Gastrocnemius medialis (tissue), 4 donors: Measurements from ENCODE around the gene SH2D4B.

Source experiments
- POLR2A ChIP-seq, 2 donors: fragments of 450-650 bp; IDR thresholded peaks; one replicate each; pipeline ENCODE4 v1.6.1; 2017; ENCODE audit warnings: antibody characterized with exemption in 2 of 2, mild to moderate bottlenecking in 2 of 2, moderate library complexity in 2 of 2
- TF ChIP-seq, protein P1 (sequence below), 5 experiments: fragments of 450-650 bp in 3 of 5; fragments of 200-600 bp in 2 of 5; sonication (generic) in 2 of 5; IDR thresholded peaks in 4 of 5; conservative IDR thresholded peaks in 1 of 5; 1 replicate in 4 of 5; 2 replicates in 1 of 5; pipeline ENCODE4 v1.5.1; 2016 to 2019; ENCODE audit warnings: antibody characterized with exemption in 5 of 5, mild to moderate bottlenecking in 3 of 5, moderate library complexity in 3 of 5

DNA sequence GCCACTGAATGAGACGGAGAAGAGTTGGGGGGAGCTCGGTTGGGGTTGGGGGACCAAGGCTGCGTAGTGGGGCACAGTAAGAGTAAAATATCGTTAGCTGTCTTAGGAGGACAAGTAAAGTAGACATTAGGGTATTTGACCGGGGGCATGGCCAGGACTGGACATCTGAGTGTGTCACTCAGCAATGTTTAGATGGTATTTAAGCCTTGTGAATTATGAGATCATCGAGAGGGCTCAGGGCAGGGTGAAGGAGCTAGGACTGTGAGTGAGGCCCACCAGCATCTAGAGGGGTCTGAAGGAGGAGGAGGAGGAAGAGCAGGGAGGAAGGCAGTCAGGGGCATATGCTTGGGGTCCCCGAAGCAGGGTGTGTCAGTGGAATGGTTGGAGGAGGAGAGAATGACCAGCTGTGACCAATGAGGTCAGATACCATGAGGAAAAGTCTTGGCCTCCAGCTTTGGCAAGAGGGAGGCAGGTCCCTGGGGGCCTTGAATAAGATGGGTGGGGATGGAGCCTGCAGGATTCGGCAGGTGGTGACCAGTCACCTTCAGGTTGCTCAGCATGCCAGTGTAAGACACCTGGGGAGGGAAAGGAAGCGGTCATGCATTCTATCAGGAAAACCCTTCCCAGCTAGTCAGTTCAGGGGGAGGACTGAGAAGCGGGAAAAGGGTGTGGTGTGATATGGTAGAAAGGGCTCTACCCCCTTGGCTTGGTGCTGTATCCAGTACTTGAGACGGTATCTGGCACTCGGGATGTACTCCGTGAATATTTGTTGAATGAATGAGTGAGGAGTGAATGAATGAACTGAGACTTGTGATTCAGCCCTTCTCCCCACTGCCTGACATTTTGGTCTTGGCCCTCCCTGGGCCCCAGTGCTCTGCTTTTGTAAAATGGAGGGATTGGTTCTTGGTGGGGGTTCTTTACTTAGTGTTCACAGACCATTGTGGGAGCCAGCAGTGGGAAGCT lies 34.8 kb upstream of the SH2D4B start:
- TF ChIP-seq, protein P1, sequence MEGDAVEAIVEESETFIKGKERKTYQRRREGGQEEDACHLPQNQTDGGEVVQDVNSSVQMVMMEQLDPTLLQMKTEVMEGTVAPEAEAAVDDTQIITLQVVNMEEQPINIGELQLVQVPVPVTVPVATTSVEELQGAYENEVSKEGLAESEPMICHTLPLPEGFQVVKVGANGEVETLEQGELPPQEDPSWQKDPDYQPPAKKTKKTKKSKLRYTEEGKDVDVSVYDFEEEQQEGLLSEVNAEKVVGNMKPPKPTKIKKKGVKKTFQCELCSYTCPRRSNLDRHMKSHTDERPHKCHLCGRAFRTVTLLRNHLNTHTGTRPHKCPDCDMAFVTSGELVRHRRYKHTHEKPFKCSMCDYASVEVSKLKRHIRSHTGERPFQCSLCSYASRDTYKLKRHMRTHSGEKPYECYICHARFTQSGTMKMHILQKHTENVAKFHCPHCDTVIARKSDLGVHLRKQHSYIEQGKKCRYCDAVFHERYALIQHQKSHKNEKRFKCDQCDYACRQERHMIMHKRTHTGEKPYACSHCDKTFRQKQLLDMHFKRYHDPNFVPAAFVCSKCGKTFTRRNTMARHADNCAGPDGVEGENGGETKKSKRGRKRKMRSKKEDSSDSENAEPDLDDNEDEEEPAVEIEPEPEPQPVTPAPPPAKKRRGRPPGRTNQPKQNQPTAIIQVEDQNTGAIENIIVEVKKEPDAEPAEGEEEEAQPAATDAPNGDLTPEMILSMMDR (IDR thresholded peaks at IDR 0.05 in 4 of 5, conservative IDR thresholded peaks at IDR 0.05 in 1 of 5) = no peak
- no peak for TF ChIP-seq POLR2A (IDR thresholded peaks at IDR 0.05)
